C1 segment of cervical spinal cord (tissue), 14 donors: ENCODE measurements around the gene BCAS3.
"Not testable (repeated sequence)": the region's sequence is repeated elsewhere in the genome, so short reads cannot be mapped to it uniquely, and the experiment has no call there.

Experiments used
- DNase-seq, 14 donors: peaks; one replicate each; lab custom pipeline; 2025; lab: John Stamatoyannopoulos, UW

The BCAS3 gene

DNA sequence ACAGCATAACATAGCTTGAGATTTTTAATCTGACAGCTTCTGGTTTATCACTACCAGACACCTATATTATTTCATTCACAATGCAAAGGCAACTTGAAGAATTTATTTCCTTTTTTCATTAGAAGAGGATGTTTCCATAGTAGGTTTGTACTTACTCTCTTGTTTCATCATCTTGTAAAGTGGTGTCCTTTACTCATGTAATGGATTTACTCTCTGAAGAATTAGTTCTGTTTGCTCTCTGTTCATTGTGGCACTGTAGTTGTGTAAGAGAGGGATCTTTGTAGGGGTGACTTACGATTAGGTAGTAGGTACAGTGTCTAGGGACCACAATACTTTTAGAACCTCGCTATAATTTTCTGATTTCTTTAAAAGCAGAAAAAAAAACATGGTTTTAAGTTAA is 256.1 kb downstream of the BCAS3 start:
- DNase-seq, result no peak

DNA sequence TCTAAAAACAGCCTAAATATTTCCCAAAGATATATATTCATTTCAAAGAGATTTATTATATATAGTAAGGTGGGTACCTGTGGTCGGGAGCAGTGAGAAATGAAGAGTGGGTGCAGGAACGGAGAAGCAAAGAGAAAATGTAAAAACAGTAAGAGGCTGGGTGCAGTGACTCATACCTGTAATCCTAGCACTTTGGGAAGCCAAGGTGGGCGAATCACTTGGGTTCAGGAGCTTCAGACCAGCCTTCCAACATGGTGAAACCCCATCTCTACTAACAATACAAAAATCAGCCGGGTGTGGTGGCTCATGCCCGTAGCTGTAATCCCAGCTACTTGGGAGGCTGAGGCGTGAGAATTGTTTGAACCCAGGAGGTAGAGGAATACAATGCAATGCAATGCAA is 257.1 kb downstream of the BCAS3 start:
- no peak for DNase-seq

DNA sequence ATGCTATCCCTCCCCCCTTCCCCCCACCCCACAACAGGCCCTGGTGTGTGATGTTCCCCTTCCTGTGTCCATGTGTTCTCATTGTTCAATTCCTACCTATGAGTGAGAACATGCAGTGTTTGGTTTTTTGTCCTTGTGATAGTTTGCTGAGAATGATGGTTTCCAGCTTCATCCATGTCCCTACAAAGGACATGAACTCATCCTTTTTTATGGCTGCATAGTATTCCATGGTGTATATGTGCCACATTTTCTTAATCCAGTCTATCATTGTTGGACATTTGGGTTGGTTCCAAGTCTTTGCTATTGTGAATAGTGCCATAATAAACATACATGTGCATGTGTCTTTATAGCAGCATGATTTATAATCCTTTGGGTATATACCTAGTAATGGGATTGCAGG is 258.3 kb downstream of the BCAS3 start:
- DNase-seq, result not testable (repeated sequence)

DNA sequence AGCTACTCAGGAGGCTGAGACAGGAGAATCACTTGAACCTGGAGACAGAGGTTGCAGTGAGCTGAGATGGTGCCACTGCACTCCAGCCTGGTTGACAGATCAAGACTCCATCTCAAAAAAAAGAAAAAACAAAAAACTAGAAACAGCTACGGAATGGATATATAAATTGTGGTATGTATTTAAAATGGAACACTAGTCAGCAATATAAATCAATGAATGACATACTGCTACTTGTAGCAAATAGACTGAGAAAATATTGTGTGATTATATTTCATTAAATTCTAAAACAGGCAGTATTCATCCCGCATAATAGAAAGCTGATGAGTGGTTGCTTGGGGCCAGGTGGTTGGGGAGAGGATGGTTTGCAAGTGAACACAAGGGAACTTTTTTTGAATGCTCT is 261.7 kb downstream of the BCAS3 start:
- DNase-seq, result no peak

DNA sequence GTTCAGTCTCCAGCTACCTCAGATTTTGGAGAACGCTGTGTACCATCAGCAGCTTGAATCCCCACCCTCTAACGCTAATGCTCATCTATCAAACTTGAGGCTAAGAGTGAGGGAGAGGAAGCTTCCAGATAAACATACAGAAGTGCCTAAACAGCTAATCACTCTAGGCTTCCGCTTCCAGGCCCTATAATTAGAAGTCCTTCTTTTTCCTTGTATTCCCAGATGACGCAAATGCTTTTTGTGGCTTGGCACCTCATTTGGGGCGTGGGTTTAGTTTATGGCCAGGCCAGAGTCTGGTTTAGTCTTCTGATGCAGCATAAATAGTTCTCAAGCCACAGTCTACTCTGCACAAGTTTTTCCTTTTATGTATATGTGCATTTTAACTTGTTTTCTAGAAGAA is 263.4 kb downstream of the BCAS3 start:
- no peak for DNase-seq

DNA sequence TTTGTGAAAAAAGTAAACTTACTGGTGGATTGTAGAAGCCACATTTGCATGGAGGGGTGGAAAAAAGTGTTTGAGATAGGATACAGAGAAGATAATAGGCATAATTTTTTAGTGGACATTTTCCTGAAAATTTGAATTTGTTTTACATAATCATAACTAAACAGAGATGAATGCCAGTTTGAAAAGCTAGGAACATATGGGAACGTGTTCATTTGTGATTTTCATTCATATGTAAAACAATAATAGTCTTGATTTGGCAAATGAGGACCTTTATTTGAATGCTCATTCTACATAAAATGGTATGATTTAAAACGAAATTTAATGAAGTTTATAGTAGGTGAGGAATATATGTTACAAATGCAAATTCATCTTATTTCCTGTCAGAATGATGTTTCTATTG is 263.9 kb downstream of the BCAS3 start:
- no peak for DNase-seq

DNA sequence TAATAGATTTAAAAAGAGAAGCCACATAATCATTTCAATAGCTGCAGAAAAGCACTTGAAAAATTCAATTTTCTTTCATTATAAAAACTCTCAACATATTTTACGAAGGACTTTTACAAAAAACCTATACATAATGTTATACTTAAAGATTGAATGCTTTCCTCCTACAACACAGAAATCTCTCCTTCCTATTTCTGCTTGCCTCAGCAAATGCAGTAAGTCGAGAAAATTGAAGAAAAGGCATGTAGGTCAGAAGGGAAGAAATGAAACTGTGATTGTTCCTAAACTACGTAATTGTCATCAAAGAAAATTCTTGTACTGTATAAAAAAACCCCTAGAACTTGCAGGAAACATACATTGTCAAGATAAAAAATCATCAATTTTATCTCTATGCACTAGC is 267.1 kb downstream of the BCAS3 start:
- no peak for DNase-seq

DNA sequence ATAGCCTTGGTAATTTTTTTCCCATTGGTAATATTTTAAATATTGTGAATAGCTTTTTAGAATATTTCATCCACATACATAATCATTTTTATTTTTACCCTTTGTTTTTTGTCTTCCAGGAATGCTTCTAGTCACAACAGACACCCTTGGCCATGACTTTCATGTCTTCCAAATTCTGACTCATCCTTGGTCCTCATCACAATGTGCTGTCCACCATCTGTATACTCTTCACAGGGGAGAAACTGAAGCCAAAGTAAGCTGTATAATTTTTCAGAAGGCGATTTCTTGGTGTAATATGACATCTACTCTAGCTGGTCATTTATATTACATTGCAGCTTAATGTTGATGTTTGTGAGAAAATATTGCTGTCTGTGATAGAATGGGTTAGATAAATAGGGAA is 269.4 kb downstream of the BCAS3 start:
- DNase-seq, result peak in 1 of 14 donors; percentile 25

DNA sequence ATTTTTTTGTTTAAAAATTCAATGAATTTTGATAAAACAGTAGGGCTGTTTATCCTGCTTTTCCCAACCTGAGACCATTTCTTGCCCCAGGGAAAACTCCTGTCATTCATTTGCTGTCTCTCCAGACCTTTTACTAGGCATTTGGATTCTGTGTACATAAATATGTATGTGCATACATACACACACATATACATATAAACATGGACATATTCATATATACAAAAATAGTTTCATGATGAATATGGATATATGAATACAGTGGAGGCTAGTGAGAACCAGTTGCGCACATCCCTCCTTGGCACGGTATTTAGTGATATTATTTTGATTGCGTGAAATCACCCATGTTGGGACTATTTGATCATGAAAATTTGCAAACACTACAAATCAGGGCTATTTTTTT is 269.9 kb downstream of the BCAS3 start:
- DNase-seq, result no peak

DNA sequence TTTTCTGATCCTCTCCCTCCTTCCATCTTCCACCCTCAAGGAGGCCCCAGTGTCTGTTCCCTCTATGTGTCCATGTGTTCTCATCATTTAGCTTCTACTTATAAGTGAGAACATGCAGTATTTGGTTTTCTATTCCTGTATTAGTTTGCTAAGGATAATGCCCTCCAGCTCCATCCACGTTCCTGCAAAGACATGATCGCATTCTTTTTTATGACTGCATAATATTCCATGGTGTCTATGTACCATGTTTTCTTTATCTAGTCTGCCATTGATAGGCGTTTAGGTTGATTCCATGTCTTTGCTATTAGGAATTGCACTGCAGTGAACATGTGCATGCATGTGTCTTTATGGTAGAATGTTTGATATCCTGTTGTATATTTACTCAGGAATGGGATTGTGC is 275.1 kb downstream of the BCAS3 start:
- DNase-seq, result no peak

DNA sequence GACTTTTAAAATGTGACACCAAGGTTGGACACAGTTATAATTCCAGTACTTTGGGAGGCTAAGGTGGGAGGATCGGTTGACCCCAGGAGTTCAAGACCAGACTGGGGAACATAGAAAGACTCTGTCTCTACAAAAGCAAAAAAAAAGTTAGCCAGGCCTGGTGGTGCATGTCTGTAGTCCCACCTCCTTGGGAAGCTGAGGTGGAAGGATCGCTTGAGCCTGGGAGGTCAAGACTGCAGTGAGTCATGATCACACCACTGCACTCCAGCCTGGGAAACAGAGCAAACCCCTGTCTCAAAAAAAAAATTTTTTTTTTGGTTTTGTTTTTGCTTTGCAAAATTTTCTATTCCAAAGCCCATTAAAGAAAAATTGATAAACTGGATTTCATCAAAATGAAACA is 281.4 kb downstream of the BCAS3 start:
- no peak for DNase-seq

DNA sequence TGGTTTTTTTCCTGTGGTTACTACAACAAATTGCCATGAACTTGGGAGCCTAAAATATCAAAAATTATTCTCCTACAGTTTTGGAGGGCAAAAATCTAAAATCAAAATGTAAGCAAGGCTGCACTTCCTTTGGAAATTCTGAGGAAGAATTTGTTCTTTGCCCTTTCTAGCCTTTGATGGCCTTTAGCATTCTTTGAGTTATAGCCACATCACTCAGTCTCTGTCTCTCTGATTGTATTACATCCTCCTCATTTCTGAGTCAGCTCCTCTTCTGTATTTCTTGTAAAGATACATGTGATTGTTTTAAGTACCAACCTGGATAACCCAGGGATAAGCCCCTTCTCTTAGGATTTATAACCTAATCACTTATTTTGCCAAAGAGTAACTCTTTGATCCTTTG is 282.0 kb downstream of the BCAS3 start:
- no peak for DNase-seq

DNA sequence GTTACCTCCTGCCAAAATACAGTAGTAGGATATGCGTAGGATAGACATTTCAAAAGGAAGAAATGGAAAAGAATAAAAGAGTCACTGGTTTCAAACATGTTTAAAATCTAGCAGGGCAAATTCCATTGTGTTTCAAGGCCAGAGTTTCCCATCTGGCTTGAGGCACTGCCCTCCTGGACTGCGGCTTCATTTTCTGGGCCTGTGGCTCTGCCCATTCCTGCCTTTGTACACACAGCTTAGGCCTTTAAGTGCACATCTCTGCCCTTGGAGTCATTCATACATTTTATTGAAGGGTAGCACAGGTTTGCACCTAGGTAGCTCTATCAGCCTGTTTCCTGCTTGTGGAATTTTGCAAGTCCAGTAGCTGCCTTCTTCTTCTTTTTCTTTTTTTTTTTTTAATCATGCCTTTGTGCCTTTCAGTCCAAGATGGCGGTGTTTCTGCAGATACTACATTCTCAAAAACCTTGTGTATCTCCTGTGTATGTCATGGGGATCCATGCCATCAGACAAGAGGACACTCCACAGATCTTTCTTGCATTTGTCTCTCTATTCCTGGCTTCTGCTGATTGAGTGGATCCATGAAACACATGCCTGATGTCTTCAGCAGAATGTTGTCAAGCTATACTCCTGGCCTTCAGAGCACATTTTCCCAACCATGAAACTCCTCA is 282.9 kb downstream of the BCAS3 start:
- no peak for DNase-seq

DNA sequence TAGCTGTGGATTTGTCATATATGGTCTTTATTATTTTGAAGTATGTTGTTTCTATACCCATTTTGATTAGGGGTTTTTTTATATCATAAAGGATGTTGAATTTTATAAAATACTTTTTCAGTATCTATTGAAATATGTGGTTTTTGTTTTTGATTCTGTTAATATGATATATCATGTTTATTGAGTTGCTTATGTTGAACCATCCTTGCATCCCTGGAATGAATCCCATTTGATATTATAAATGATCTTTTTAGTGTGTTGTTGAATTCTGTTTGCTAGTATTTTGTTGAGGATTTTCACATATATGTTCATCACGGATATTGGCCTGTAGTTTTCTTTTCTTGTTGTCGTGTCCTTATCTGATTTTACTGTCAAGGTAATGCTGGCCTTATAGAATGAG is 286.5 kb downstream of the BCAS3 start:
- no peak for DNase-seq

DNA sequence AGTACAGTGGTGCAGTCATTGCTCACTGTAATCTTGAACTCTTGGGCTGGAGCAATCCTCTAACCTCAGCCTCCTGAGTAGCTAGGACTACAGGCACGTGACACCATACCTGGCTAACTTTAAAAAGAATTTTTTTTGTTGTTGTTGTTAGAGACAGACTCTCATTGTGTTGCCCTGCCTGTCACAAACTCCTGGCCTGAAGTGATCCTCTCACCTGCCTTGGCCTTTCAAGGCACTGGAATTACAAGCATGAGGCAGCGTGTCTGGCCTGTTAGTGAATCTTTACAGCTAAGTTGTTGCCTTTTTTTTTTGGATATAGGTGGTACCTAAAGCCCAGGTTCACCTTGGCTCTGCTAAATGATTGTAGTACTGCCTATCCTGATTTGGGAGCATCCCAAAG is 290.6 kb downstream of the BCAS3 start:
- DNase-seq, result no peak

DNA sequence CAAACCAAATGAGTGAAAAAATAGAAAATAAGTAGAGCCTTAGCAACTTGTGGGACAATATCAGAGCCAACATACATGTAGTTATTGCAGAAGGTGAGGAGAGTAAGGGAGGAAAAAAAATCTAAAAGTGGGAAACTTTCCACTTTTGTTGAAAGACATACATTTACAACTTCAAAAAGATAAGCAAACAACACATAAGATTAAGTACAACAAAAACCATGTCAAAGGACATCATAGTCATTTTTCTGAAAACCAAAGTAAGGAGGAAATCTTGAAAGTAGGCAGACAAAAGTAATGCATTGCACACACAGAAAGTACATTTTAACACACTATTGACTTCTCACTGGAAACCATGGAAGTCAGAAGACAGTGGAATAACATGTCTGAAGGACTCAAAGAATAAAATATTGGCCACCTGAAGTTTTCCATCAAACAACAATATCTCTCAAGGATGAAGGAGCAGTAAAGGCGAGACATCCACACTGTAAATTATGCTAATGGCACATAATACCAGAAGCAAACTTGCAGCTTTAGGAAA is 291.9 kb downstream of the BCAS3 start:
- no peak for DNase-seq

DNA sequence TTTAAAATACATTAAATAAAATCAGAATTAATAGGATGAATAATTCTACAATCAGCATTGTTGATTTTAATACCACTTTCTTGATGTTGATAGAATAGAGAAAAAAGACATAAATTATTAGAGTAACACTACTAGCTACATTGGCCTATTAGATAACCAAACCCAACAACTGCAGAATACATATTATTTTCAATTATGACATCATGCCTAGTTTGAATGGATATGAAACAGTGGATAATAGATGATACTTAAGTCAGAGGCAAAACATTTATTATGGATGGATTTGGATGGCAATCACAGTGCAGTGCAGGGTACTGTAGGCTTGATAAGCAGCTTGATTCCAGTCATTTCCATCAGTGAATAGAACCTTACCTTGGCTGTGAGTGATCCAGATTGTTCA is 293.1 kb downstream of the BCAS3 start:
- no peak for DNase-seq

DNA sequence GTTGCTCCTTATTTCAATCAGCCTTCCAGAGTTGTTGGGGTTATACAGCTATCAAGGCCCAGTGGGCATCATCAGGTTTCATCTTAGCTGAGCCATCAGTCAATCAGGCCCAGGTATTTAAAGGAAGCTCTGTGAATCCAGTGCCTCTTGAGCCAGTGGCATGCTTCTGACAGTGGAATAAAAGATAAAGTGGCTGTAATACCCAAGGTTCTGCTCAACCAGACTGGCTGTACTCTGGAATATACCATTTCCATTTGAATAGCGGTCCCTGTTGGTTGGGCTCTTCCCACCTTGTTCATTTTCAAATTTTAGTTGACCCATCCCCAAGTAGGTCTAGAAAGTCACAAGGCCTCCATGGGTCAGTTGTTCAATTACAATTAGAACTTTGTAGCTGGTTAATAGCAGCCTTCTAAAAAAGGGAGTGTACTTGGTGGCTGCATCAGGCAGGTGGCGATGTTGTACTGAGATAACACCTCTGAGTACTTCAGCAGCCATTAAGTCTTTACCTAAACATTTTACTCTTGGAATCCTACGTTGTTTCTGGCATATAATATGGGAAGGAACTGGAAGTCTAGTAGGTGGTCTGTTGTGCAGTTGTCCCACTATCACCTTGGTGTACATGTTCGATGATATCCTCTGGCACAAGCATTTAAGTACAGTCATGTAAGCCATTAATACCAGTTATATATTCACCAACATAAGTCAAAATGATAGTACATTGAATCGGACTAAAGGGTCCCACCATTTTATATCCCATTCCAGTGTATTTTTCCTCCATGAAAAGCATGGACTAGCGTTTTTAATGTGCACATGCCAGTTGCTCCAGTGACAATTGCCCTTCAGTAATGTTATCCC is 294.1 kb downstream of the BCAS3 start:
- DNase-seq, result no peak

DNA sequence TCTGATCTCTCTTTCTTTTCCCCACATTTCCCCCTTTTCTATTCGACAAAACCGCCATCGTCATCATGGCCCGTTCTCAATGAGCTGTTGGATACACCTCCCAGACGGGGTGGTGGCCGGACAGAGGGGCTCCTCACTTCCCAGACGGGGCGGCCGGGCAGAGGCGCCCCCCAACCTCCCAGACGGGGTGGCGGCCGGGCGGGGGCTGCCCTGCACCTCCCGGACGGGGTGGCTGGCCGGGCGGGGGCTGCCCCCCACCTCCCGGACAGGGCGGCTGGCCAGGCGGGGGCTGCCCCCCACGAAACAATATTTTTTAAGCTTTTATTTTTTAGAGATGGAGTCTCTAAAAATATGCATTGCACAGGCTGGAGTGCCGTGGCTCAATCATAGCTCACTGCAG is 299.2 kb downstream of the BCAS3 start:
- not testable (repeated sequence) for DNase-seq

DNA sequence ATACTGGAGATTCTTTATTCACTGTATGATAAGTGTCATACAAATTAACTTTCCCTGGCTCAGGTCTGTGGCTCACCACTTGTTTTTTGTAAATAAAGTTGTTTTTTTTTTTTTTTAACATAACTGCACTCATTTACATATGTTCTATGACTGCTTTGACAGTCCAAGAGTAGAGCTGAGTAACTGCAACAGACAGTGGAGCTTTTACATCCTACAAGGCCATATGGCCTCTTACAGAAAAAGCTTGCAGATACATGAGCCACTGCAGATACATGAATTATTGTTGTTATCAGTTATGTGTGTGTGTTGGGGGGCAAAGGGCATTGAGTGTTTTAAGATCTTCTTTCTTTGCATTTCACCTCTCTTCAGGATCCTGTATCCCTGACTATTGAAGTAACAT is 311.7 kb downstream of the BCAS3 start:
- DNase-seq, result no peak

DNA sequence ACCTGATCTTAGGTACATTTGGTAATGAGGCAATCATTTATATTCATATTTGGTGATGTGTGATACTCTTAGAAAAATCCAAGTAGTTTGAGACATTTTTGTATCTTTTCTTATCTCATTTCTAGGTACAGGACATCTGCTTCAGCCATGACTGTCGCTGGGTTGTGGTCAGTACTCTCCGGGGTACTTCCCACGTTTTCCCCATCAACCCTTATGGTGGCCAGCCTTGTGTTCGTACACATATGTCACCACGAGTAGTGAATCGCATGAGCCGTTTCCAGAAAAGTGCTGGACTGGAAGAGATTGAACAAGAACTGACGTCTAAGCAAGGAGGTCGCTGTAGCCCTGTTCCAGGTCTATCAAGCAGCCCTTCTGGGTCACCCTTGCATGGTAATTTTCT is 312.2 kb downstream of the BCAS3 start:
- no peak for DNase-seq

DNA sequence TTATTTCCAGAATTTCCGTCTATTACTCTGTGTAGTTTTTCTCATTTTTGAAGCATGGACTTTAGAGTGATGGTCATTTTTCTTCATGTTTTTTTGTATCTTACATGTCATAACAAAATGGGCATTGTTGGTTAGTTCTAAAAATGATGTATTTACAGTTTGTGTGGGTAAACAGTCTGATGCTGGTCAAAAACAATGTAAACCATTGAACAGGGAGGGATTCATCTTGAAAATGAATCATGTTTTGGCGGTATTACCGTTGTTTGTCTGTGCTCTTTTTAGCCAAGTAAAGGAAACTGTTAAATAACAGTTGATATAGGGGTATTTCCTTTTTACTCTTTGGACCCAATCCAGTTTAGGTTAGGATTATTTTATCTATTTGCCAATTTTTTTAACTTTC is 315.8 kb downstream of the BCAS3 start:
- DNase-seq, result no peak

DNA sequence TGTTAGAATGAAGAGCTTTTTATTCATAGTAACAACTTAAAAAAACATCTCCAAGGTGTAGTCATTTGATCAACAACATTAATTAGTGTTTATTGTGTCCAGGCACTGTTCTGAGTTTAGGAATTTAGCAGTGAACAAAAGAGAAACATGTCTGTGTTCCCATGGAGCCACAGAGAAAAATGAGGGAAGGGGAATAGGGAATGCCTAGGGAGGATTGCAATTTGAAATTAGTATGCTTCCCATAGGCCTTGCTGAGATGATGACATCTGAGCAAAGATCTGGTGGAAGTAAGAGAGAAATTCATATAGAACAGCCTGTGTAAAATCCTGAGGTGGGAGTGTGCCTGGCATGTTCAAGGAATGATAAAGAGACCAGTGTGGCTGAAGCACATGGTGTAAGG is 318.0 kb downstream of the BCAS3 start:
- no peak for DNase-seq
